GM12865 (cell line): ENCODE data around the gene SLC48A1.

ENCODE experiments used
- DNase-seq: peaks from one replicate; pipeline ENCODE4 v3.0.0; 2010; ENCODE audit warnings: low read depth
- H3K4me3 ChIP-seq: 2 replicates; pipeline ENCODE4 v1.5.1; 2011; ENCODE audit warnings: mild to moderate bottlenecking, low read depth, low read length, control low read depth
- TF ChIP-seq, protein P1 (sequence below): IDR thresholded peaks from 2 replicates; pipeline ENCODE4 v1.5.1; 2011; ENCODE audit warnings: low read length, control low read depth, low read depth, inconsistent platforms; ENCODE audit not compliant: insufficient read depth; ENCODE audit errors: missing control alignments

The SLC48A1 gene

DNA sequence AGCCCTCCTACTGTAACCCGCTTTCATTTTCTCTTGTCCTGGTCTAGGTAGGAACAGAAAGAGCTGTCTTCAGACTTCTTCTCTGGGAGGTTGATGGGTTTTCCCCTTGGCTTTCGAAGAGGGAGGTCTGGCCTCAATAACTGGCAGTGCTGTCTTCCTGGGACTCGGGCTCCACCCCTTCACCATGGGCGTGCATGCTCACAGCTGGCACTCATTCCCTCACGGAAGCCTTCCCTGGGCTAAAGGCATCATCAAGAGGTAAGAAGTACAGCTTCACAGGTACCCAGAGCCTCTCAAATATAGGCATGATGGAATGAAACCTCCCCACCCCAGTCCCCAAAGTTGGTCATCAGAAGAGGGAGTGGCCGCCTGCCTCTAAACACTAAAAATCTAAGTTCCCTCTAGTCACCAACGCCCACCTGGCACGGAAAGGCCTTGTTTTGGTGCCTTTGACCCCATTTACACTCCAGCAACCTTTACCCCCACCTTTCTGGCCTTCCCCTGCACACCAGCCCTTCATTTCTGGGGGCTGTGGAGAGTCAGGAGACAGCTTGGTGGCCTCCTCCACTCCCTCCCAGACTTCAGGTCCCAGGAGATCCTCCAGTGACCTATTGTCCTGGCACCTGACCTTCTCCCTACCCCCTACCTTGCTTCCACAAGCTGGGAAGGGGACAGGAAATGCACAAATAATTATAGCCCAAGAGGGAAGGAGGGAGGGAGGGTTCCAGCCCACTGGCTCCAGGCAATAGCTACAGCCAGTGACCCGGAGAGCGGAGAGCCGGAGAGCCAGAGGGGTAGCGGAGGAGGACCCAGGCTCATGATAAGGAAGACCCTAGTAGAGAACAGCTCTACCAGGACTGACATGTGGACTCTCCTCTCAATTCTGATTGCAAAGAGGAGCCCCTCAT, 17.1 kb upstream of the SLC48A1 start:
- DNase-seq = peak; percentile 86
- peak overlapping the region; percentile 58 for H3K4me3 ChIP-seq
- TF ChIP-seq, protein P1, sequence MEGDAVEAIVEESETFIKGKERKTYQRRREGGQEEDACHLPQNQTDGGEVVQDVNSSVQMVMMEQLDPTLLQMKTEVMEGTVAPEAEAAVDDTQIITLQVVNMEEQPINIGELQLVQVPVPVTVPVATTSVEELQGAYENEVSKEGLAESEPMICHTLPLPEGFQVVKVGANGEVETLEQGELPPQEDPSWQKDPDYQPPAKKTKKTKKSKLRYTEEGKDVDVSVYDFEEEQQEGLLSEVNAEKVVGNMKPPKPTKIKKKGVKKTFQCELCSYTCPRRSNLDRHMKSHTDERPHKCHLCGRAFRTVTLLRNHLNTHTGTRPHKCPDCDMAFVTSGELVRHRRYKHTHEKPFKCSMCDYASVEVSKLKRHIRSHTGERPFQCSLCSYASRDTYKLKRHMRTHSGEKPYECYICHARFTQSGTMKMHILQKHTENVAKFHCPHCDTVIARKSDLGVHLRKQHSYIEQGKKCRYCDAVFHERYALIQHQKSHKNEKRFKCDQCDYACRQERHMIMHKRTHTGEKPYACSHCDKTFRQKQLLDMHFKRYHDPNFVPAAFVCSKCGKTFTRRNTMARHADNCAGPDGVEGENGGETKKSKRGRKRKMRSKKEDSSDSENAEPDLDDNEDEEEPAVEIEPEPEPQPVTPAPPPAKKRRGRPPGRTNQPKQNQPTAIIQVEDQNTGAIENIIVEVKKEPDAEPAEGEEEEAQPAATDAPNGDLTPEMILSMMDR = no peak

DNA sequence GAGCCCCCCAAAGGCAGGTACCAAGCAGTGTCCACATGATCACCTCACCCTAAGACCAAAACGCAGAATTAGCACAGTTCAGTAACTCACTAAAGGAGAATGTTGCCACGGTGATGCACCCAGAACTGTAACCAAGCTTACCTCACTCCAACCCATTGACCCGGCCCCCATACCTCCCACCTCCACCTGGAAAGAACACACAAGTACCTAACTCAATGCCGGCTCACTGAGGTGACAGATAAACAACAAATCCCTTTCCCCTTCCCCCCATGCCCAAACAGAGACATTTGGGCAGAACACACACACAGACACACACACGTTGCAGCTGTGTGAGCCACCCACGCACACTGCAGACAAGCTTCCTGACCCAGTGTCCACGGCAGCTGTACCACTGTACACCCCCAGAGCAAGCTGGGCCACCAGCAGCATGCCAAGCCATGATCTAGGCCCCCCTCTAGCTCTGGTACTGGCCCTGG, 15.6 kb upstream of the SLC48A1 start:
- TF ChIP-seq, protein P1 = no peak
- H3K4me3 ChIP-seq = no peak overlapping the region

DNA sequence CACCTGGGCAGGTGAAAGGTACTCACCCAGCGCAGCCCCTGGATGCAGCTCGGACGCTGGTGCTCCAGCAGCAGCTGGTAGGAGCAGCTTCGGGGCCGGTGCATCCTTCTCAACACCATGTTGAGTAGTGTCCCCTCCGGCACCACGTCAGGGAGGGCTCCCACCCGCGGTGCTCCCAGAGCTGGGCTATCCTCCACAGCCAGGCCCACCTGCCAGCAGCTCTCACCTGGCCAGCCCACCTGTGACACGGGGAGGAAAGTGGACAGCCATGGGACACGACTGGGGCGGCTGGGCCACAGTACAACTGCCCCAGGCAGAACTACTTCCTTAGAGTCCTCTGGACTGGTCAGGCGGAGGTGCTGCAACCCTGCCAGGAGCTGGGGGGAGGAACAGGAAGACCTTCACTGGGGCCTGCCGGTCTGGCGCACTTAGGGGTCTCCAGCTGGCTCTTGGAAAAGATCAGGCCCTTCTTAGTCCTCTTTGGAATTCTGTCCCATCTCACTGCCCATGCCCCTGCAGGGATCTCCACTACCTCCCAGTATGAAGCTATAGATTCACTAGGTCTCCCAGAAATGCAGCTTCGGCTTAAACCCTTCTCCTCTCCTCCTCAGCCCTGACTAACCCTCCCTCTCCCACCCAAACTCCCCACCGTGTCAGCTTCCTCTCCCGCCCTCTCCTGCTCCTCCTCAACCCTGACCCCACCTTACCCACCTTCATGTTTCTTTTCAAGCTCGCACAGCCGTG, 15.0 kb upstream of the SLC48A1 start:
- TF ChIP-seq, protein P1 = no peak
- no peak overlapping the region for H3K4me3 ChIP-seq
- no peak for DNase-seq

More for the DNA sequence above, 15.6 kb upstream of the SLC48A1 start:
- DNase-seq = no peak

DNA sequence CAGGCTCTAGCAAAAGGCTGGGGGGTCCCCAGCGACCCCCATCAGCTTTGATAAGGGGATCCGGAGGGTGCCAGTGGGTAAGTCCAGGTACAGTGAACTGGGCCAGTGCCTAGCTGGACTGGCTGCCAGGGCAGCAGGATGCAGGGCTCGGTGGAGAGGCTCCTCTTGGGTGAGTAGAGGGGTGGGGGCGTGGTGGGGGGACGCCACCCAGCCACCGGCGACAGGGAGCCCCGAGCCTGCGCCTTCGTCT, 14.5 kb upstream of the SLC48A1 start:
- H3K4me3 ChIP-seq = peak overlapping the region; percentile 69
- TF ChIP-seq, protein P1 = no peak
- no peak for DNase-seq

DNA sequence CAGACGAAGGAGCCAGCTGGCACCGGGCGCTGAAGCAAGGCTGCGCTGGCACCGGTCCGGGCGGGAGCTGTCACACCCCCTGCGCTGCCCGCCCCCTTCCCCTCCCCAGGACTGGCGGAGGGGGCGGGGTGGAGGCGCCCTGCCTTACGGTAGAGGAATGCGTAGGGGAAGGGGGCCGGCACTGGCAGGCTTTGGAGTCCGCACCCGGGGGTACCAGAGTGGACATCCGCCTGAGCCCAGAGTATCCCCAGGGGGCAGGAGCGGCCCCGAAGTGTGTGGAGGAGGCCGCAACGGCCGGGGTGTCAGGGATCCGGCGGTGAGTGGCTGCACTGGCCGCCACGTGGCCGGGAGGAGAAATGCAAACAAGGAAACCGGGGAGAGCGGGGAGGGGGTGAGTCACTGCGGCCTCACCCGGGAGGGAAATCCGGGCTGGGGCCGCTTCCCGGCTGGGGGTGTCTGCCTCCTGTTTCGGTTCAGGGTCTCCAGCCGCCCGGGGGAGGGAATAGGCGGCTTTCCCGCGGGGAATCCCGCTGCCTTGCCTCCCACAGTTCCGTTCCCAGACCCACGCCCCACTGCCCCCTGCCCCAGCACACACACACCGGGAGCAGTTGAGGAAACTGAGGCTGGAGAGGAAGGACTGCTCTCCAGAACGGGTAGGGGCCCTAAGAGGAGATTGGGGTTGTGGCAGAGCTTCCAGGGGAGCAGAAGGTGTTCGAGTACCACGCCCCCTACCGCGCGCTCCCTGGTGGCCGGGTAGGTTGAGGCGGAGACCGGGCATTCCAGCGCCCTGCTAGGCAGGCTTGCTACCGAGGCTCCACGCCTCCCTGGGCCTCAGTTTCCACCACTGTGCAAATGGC, 14.0 kb upstream of the SLC48A1 start, which contains the start of gene RAPGEF3:
Gene RAPGEF3, minus strand, starts transcription at position 47 of the 857 bp plus-strand sequence. CDS start 324 bp downstream, outside the sequence.
- peak within 1 kb of the TSS; percentile 69 for H3K4me3 ChIP-seq
- peak; percentile 71 for DNase-seq
- TF ChIP-seq, protein P1 = peak; percentile 56

DNA sequence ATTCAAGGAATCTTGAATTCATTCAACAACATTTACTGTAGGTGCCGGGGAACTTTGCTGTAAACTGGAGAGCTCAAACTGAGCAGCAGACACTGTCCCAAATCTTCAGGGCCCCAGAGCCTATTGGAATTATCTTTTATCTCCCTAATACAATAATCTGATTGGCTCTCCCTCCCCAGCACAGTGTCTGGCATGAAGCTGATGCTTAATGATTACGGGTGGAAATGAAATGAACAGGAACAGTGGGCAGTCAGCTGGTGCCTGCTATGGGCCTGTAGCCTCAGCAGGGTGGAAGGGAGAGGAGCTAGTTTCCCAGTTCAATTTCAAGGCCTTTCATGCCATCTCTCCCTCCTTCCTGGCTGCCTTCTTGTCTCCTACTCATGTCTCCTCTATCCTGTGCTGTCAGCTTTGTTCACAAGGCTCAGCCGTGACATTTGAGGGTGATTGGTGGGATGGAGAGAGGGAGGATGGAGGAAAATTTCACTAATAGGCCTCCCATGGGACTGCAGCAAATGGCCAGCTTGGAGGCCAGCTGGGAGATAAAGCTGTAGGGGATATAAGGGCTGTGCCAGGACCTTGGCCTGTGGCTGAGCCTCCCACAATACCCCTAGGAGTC, 10.1 kb upstream of the SLC48A1 start:
- TF ChIP-seq, protein P1 = no peak
- H3K4me3 ChIP-seq = no peak overlapping the region
- no peak for DNase-seq
